ENCODE data around the gene GATD1.

DNA sequence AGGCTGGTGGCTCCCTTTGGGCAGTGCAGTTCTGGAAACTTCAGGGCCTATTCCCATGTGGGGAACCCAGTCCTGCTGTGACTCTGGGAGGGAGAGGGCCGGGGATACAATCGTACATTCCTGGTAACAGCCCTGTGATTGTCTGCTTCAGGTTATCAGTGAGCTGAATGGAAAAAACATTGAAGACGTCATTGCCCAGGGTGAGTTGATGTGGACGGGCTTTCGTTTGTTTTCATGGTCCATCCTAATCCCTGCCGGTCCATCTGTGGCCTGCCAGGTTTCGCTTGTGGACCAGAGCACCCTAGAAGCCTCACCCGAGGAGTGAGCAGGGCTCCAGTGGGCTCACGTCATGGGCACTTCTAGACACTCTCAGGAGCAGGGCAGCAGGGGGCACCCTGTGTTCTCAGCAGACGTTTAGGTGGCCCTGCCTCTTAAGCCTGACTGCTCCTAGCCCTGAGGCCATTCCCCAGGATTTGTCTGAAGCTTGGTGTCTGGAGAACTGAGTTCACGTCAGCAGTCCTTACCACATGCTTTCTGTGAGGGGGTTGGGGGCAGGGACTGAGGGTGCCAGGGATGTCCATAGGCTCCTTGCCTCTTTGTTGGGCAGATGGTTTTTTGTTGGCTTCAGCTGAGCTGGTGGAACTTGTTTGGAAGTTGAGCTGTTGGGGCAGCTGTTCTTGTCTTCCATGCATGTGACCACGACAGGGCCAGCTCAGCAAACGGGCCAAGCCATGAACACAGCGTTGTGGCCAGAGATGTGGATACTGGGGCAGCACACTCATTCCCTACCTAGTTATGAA is 34.4 kb upstream of the GATD1 start:
- TF ChIP-seq, protein P1, sequence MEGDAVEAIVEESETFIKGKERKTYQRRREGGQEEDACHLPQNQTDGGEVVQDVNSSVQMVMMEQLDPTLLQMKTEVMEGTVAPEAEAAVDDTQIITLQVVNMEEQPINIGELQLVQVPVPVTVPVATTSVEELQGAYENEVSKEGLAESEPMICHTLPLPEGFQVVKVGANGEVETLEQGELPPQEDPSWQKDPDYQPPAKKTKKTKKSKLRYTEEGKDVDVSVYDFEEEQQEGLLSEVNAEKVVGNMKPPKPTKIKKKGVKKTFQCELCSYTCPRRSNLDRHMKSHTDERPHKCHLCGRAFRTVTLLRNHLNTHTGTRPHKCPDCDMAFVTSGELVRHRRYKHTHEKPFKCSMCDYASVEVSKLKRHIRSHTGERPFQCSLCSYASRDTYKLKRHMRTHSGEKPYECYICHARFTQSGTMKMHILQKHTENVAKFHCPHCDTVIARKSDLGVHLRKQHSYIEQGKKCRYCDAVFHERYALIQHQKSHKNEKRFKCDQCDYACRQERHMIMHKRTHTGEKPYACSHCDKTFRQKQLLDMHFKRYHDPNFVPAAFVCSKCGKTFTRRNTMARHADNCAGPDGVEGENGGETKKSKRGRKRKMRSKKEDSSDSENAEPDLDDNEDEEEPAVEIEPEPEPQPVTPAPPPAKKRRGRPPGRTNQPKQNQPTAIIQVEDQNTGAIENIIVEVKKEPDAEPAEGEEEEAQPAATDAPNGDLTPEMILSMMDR (IDR thresholded peaks at IDR 0.05) = no peak
- TF ChIP-seq EP300 (IDR thresholded peaks at IDR 0.05) = no peak

All from stomach (tissue), 4 donors.